Measurements from ENCODE around the gene IKZF1.

GRCh38 chr7:50412973-50413372 lies 108.5 kb downstream of the IKZF1 start:
- TF ChIP-seq CTCF (IDR thresholded peaks at IDR 0.05) (no peak), EZH2 (IDR thresholded peaks at IDR 0.05) (no peak), EZH2phosphoT487 (IDR thresholded peaks at IDR 0.05) (no peak)

Data from neural progenitor cell (in vitro differentiated cells).